ENCODE results near the gene ARHGAP44. TPM values are rescaled to one million over a fixed set of nuclear protein-coding genes. Genes with fewer than 3 reads are reported as not detected.

Gene ARHGAP44
- total and polyA plus RNA-seq, 2 of the 13 experiments (the other 11 are each of a cell fraction or from before 2014, with no cell fraction given): 0.79 to 3.1 TPM

GRCh38 chr17:12806630-12807029 is 17.3 kb downstream of the ARHGAP44 start (continued):
- TF ChIP-seq ZNF687 (CRISPR knock-in tag; IDR thresholded peaks at IDR 0.05): no peak
- TF ChIP-seq HHEX (CRISPR knock-in tag; IDR thresholded peaks at IDR 0.05): no peak

GRCh38 chr17:12808723-12809122 is 19.4 kb downstream of the ARHGAP44 start:
- H3K4me1 ChIP-seq (ENCODE audit: insufficient read depth, low read length): no peaks in the 10 kb centered on the region
- no TSS peak for BruUV-seq (replicated peaks)
- DNase-seq (ENCODE audit: low spot score): no peak
- no peak overlapping the region for H3K27ac ChIP-seq (ENCODE audit: extremely low read length, insufficient read depth, low read length)
- no peak for ATAC-seq
- in situ Hi-C loops (cut with HindIII; ENCODE audit: extremely low pct_ligation_motif_present, low pct_unique_long_range_greater_than_20kb): no loop called here
- CTCF ChIA-PET (ENCODE audit: low intra/inter-chr PET ratio, low total read pairs): no interaction called here
- POLR2A ChIA-PET: no interaction called here
- H3K9me3 ChIP-seq (ENCODE audit: low read length): peaks cover 34% of the 10 kb centered on the region
- H3K4me2 ChIP-seq (ENCODE audit: low read depth, low read length): no peak overlapping the region
- no peak for FAIRE-seq
- H4K20me1 ChIP-seq (ENCODE audit: insufficient read depth, low read length): no peaks in the 10 kb centered on the region
- no peaks in the 10 kb centered on the region for H3K27me3 ChIP-seq (ENCODE audit: control insufficient read depth in 1 of 2, insufficient read depth in 2 of 2, low read length in 2 of 2)
- WGBS (ENCODE audit: low lambda C conversion rate): 11% methylated on average over 3 of the region's 3 CpGs
- H3K79me2 ChIP-seq (ENCODE audit: insufficient read depth, low read length): no peaks in the 10 kb centered on the region
- intact Hi-C loops (cut with micrococcal nuclease; ENCODE audit: unreplicated experiment): no loop called here
- no peak overlapping the region for H2AFZ ChIP-seq (ENCODE audit: low read length)
- no peak overlapping the region for H3K4me3 ChIP-seq (replicated peaks in 1 of 3; ENCODE audit: insufficient read depth in 1 of 3, low read depth in 2 of 3, low read length in 3 of 3)
- no peak for TF ChIP-seq ZNF382 (CRISPR knock-in tag; IDR thresholded peaks at IDR 0.05; ENCODE audit: borderline replicate concordance)
- TF ChIP-seq ZNF841 (CRISPR knock-in tag; IDR thresholded peaks at IDR 0.05; ENCODE audit: borderline replicate concordance): peak; percentile 92
- no peaks in the 10 kb centered on the region for H3K36me3 ChIP-seq (replicated peaks in 1 of 2; ENCODE audit: control insufficient read depth in 1 of 2, insufficient read depth in 2 of 2, low read length in 2 of 2)
- H3K9ac ChIP-seq (ENCODE audit: insufficient read depth, low read depth, low read length): no peak overlapping the region

Data from HepG2 (cell line).